OCI-LY7 (cell line): ENCODE results near the gene ZSWIM2. TPM values are rescaled to one million over a fixed set of nuclear protein-coding genes. Genes with fewer than 3 reads are reported as not detected.

ENCODE experiments used
- BruUV-seq: library from RNA; stranded (reverse); fragments of 400-500 nt; replicated peaks from 2 replicates; lab custom pipeline; 2021; lab: Mats Ljungman, UMichigan
- CTCF ChIA-PET: fragments of 300-600 bp; sonication (Branson Sonifier 250); formaldehyde crosslinking; loops from one replicate; lab custom pipeline; 2022; ENCODE audit warnings: antibody characterized with exemption; ENCODE audit not compliant: unreplicated experiment; lab: Charles Lee
- POLR2A ChIA-PET: fragments of 300-600 bp; sonication (Branson Sonifier 250); formaldehyde crosslinking; loops from one replicate; lab custom pipeline; 2022; ENCODE audit warnings: antibody characterized with exemption; lab: Charles Lee
- DNase-seq: peaks from one replicate; pipeline ENCODE4 v3.0.0-alpha.2; 2015; ENCODE audit warnings: low spot score
- H2AFZ ChIP-seq: fragments of 200-600 bp; sonication (generic), shearing (Covaris generic); 2 replicates; pipeline ENCODE4 v1.6.1; 2014; ENCODE audit warnings: mild to moderate bottlenecking, antibody characterized with exemption, low read length, moderate library complexity
- H3K27ac ChIP-seq: fragments of 200-600 bp; sonication (generic); 2 replicates; pipeline ENCODE4 v1.5.1; 2014; ENCODE audit warnings: mixed run types, low read depth, mild to moderate bottlenecking, moderate library complexity, low read length, inconsistent platforms; ENCODE audit not compliant: poor library complexity, severe bottlenecking
- H3K36me3 ChIP-seq: fragments of 200-600 bp; sonication (generic); 2 replicates; pipeline ENCODE4 v1.6.1; 2014; ENCODE audit warnings: mild to moderate bottlenecking, antibody characterized with exemption, low read length, moderate library complexity, mixed read lengths; ENCODE audit not compliant: insufficient read depth
- H3K4me1 ChIP-seq: fragments of 200-600 bp; sonication (generic); 2 replicates; pipeline ENCODE4 v1.5.1; 2014; ENCODE audit warnings: mild to moderate bottlenecking, low read length; ENCODE audit not compliant: insufficient read depth, poor library complexity, severe bottlenecking
- H3K4me2 ChIP-seq: fragments of 200-600 bp; sonication (generic); 2 replicates; pipeline ENCODE4 v1.6.1; 2014; ENCODE audit warnings: mild to moderate bottlenecking, low read length
- H3K4me3 ChIP-seq: fragments of 200-600 bp; sonication (generic); 2 replicates; pipeline ENCODE4 v1.5.1; 2014; ENCODE audit warnings: mild to moderate bottlenecking, low read depth, low read length; ENCODE audit not compliant: poor library complexity, severe bottlenecking
- H3K79me2 ChIP-seq: fragments of 200-600 bp; sonication (generic); 2 replicates; pipeline ENCODE4 v1.6.1; 2016; ENCODE audit warnings: low read depth, mild to moderate bottlenecking, low read length, moderate library complexity, mixed read lengths; ENCODE audit not compliant: insufficient read depth
- H3K9me2 ChIP-seq: fragments of 200-600 bp; sonication (generic); 2 replicates; pipeline ENCODE4 v1.6.1; 2016; ENCODE audit warnings: mild to moderate bottlenecking, low read length, mixed read lengths; ENCODE audit not compliant: insufficient read depth
- H3K9me3 ChIP-seq: fragments of 200-600 bp; sonication (generic); 2 replicates; pipeline ENCODE4 v1.6.1; 2014; ENCODE audit warnings: mild to moderate bottlenecking, mixed run types, low read length, mixed read lengths
- H4K20me1 ChIP-seq: fragments of 200-600 bp; sonication (generic); 2 replicates; pipeline ENCODE4 v1.6.1; 2014; ENCODE audit warnings: mild to moderate bottlenecking, antibody characterized with exemption, low read length, moderate library complexity, mixed read lengths; ENCODE audit not compliant: insufficient read depth
- EZH2phosphoT487 ChIP-seq: fragments of 200-600 bp; sonication (generic); IDR thresholded peaks from 2 replicates; pipeline ENCODE4 v1.6.1; 2018; ENCODE audit warnings: low read depth, borderline replicate concordance, mild to moderate bottlenecking, mixed run types, antibody characterized with exemption, low read length, moderate library complexity, mixed read lengths
- intact Hi-C: fragments of 100-400 bp; cut with micrococcal nuclease; formaldehyde crosslinking; loops from one replicate; pipeline ENCODE4 v1.10.0; 2022; ENCODE audit not compliant: unreplicated experiment
- total RNA-seq, 2 experiments: library from RNA; depleted of rRNA in 1 of 2; stranded (reverse); fragments of >200 nt in 1 of 2; shearing (Covaris generic) in 1 of 2; gene quantifications; 2 replicates each; pipeline ENCODE4 v1.2.3, GENCODE V29; 2014 to 2022
- TF ChIP-seq, protein P1 (sequence below): fragments of 200-600 bp; sonication (generic); conservative IDR thresholded peaks from 2 replicates; pipeline ENCODE4 v1.5.1; 2014; ENCODE audit warnings: mild to moderate bottlenecking, antibody characterized with exemption, low read length, moderate library complexity, mixed read lengths

Gene ZSWIM2
- total RNA-seq, 2 experiments from 2014 or later: not detected

DNA sequence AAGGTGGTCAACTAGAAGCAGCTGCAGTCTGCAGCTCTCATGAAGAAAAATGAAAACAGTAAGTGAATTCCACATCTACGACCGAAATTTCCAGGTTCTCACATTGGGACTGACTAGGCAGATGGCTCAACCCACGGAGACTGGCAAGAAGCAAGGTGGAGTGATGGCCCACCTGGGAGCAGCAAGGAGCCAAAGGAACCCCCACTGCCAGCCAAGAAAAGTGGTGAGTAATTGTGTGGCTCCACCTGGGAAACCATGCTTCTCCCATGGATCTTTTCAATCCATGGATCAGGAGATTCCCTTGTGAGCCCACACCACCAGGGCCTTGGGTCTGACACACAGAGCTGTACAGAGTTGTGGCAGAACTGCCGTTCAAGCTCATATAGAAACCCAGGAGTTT, 64.0 kb downstream of the ZSWIM2 start:
- Histone ChIP-seq H2AFZ (no peak overlapping the region), H3K27ac (no peak overlapping the region), H3K9me2 (no peaks in the 10 kb centered on the region), H4K20me1 (no peaks in the 10 kb centered on the region), H3K9me3 (no peaks in the 10 kb centered on the region), H3K79me2 (no peaks in the 10 kb centered on the region), H3K4me1 (no peaks in the 10 kb centered on the region), H3K36me3 (no peaks in the 10 kb centered on the region), H3K4me2 (no peak overlapping the region), H3K4me3 (no peak overlapping the region)
- TF ChIP-seq, protein P1, sequence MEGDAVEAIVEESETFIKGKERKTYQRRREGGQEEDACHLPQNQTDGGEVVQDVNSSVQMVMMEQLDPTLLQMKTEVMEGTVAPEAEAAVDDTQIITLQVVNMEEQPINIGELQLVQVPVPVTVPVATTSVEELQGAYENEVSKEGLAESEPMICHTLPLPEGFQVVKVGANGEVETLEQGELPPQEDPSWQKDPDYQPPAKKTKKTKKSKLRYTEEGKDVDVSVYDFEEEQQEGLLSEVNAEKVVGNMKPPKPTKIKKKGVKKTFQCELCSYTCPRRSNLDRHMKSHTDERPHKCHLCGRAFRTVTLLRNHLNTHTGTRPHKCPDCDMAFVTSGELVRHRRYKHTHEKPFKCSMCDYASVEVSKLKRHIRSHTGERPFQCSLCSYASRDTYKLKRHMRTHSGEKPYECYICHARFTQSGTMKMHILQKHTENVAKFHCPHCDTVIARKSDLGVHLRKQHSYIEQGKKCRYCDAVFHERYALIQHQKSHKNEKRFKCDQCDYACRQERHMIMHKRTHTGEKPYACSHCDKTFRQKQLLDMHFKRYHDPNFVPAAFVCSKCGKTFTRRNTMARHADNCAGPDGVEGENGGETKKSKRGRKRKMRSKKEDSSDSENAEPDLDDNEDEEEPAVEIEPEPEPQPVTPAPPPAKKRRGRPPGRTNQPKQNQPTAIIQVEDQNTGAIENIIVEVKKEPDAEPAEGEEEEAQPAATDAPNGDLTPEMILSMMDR: no peak
- TF ChIP-seq EZH2phosphoT487: no peak
- intact Hi-C loops: no loop called here
- DNase-seq: no peak
- no TSS peak for BruUV-seq
- ChIA-PET CTCF (no interaction called here), POLR2A (no interaction called here)

- H3K4me2 ChIP-seq: no peak overlapping the region
- H3K36me3 ChIP-seq: no peaks in the 10 kb centered on the region
- H3K4me1 ChIP-seq: no peaks in the 10 kb centered on the region
- no peak overlapping the region for H3K4me3 ChIP-seq
- no peak for DNase-seq
- H3K9me2 ChIP-seq: no peaks in the 10 kb centered on the region
- no peak overlapping the region for H2AFZ ChIP-seq
- TF ChIP-seq, protein P1: no peak
- no peak for TF ChIP-seq EZH2phosphoT487
- no peaks in the 10 kb centered on the region for H4K20me1 ChIP-seq
- no TSS peak for BruUV-seq
- no peaks in the 10 kb centered on the region for H3K79me2 ChIP-seq
- ChIA-PET CTCF (no interaction called here), POLR2A (no interaction called here)
- intact Hi-C loops: no loop called here
- H3K27ac ChIP-seq: no peak overlapping the region
- no peaks in the 10 kb centered on the region for H3K9me3 ChIP-seq
These were observed 65.7 kb downstream of the ZSWIM2 start for GRCh38 chr2:186783254-186783653.

GRCh38 chr2:186780701-186781316, 68.2 kb downstream of the ZSWIM2 start:
- POLR2A ChIA-PET: no interaction called here
- Histone ChIP-seq H3K79me2 (no peaks in the 10 kb centered on the region), H3K9me3 (no peaks in the 10 kb centered on the region), H4K20me1 (no peaks in the 10 kb centered on the region), H3K4me2 (no peak overlapping the region), H3K27ac (no peak overlapping the region), H3K36me3 (no peaks in the 10 kb centered on the region), H3K4me3 (no peak overlapping the region), H2AFZ (no peak overlapping the region), H3K9me2 (no peaks in the 10 kb centered on the region), H3K4me1 (no peaks in the 10 kb centered on the region)
- DNase-seq: no peak
- TF ChIP-seq EZH2phosphoT487: no peak
- TF ChIP-seq, protein P1: peak; percentile 34; the same call in 1 of the 2 replicates
- intact Hi-C loops: no loop called here
- CTCF ChIA-PET: no interaction called here
- BruUV-seq: no TSS peak
